Omental fat pad (tissue), 4 donors: Measurements from ENCODE around the gene TP53I13. TPM values are rescaled to one million over a fixed set of nuclear protein-coding genes. Genes with fewer than 3 reads are reported as not detected.
A peak's percentile ranks its signal among the peaks of the same experiment; 100 is the strongest.

Experiments
- ATAC-seq: fragments of 150-250 bp; one replicate; pipeline ENCODE4 v1.9.1; 2016; ENCODE audit warnings: mild to moderate bottlenecking, moderate library complexity; ENCODE audit not compliant: low FRiP score
- DNase-seq: peaks from one replicate; pipeline ENCODE4 v3.0.0-alpha.2; 2019; ENCODE audit warnings: low spot score
- CTCF ChIP-seq, 3 donors: fragments of 450-650 bp; IDR thresholded peaks; one replicate each; pipeline ENCODE4 v1.5.1; 2016 to 2017; ENCODE audit warnings: antibody characterized with exemption in 3 of 3, mild to moderate bottlenecking in 3 of 3, moderate library complexity in 2 of 3
- total RNA-seq, 4 donors: library from RNA; depleted of rRNA; stranded (reverse); fragments of >200 nt; gene quantifications; one replicate each; pipeline ENCODE4 v1.1.0, GENCODE V29; 2016

TP53I13 gene, protein sequence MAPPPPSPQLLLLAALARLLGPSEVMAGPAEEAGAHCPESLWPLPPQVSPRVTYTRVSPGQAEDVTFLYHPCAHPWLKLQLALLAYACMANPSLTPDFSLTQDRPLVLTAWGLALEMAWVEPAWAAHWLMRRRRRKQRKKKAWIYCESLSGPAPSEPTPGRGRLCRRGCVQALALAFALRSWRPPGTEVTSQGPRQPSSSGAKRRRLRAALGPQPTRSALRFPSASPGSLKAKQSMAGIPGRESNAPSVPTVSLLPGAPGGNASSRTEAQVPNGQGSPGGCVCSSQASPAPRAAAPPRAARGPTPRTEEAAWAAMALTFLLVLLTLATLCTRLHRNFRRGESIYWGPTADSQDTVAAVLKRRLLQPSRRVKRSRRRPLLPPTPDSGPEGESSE
- 100 to 1,000 TPM in 1 of 4 donors, 10 to 100 TPM in 3; 65.0 to 122 (median 72.6) TPM for total RNA-seq

DNA sequence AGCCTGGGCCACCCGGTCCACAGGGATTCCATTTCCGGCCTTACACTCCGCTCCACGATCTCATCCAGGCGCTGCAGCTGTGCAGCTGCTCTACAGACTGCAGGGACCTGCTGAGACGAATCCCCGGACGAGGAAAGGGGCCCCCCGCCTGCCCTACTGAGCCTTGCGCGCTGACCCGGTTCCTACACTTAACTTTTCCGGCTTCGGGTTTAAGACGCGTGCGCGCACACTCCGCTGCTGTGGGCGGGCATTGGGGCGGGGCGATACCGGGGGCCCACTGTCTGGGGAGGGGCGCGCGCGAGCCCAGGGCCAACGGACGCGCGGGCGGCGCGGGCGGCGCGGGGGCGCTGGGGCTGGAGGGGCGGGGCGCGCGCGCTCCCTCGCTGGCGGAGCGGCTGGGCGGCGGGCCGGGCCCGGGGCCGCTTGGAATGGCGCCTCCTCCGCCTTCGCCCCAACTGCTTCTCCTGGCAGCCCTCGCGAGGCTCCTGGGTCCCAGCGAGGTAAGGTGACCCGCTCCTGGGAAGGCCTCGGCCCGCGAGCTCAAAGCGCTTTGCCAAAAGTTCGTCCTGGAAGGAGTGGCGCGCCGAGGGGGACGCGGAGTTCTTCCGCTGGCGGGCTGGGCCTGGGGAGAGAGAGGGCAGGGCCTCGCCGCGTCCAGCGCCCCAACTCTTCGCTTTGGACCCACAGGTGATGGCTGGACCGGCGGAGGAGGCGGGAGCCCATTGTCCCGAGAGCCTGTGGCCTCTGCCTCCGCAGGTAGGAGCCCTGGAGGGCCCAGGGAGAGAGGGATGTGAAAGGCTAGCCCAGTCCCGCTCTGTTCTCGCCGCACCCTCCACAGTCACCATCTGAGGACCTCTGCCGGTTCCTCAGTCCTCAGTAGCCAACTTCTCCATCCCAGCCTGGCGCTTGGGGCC is at the start of gene TP53I13:
TSS of gene TP53I13 (plus strand) at position 371 of the 914 bp plus-strand sequence. CDS start at position 429, 58 bp downstream.
- ATAC-seq, result peak; percentile 48
- DNase-seq, result peak; percentile 64
- no peak for TF ChIP-seq CTCF (IDR thresholded peaks at IDR 0.05)

DNA sequence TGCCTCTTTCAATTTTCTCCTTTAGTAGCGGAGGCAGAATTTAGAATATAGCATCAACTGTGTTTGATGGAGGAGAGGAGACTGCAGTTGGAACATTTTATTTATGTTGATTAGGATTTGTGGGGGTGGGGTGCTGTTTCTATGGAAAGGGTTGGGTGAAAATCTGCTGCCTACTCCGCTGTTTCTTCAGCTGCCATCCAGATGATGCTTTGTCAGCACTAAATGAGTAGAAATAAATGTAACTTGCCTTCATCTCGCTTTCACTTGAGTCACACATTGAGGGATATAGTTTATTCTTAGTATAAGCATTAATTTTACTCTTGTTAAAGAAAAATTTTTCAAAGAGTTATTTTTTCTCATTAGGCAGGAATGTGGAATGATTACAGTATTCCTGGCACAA is 43.8 kb upstream of the TP53I13 start:
- TF ChIP-seq CTCF (IDR thresholded peaks at IDR 0.05), result no peak
- ATAC-seq, result no peak
- no peak for DNase-seq

GRCh38 chr17:29526322-29526721 is 42.2 kb upstream of the TP53I13 start:
- DNase-seq (no peak), ATAC-seq (no peak)
- TF ChIP-seq CTCF (IDR thresholded peaks at IDR 0.05), result no peak

GRCh38 chr17:29533976-29534375 is 34.5 kb upstream of the TP53I13 start:
- no peak for ATAC-seq
- no peak for TF ChIP-seq CTCF (IDR thresholded peaks at IDR 0.05)
- DNase-seq, result no peak

GRCh38 chr17:29544066-29544465 is 24.4 kb upstream of the TP53I13 start:
- no peak for DNase-seq
- TF ChIP-seq CTCF (IDR thresholded peaks at IDR 0.05), result no peak
- ATAC-seq, result no peak

- no peak for TF ChIP-seq CTCF (IDR thresholded peaks at IDR 0.05)
- DNase-seq (no peak), ATAC-seq (peak; percentile 69)
Observed at GRCh38 chr17:29546085-29546484, 22.4 kb upstream of the TP53I13 start.
